Caco-2 (cell line): Measurements from ENCODE around the gene FOXP1. TPM values are rescaled to one million over a fixed set of nuclear protein-coding genes. Genes with fewer than 3 reads are reported as not detected.

Experiments used
- BruUV-seq: library from RNA; stranded (reverse); fragments of 400-500 nt; replicated peaks from 2 replicates; lab custom pipeline; 2021; lab: Mats Ljungman, UMichigan
- CTCF ChIA-PET: fragments of 300-600 bp; sonication (Branson Sonifier 250); formaldehyde crosslinking; loops from one replicate; lab custom pipeline; 2022; ENCODE audit warnings: antibody characterized with exemption; lab: Charles Lee
- POLR2A ChIA-PET: fragments of 300-600 bp; sonication (Branson Sonifier 250); formaldehyde crosslinking; loops from one replicate; lab custom pipeline; 2022; ENCODE audit warnings: antibody characterized with exemption; lab: Charles Lee
- DNase-seq, 2 experiments: peaks; one replicate each; pipeline versions ENCODE4 v3.0.0 to v3.0.0-alpha.2; 2020 to 2022
- H3K27me3 ChIP-seq: replicated peaks from 2 replicates; pipeline ENCODE4 v1.6.0; 2011; ENCODE audit warnings: low read length; ENCODE audit not compliant: control insufficient read depth, insufficient read depth
- H3K36me3 ChIP-seq: 2 replicates; pipeline ENCODE4 v1.5.1; 2011; ENCODE audit warnings: low read length; ENCODE audit not compliant: control insufficient read depth, insufficient read depth
- H3K4me1 ChIP-seq: fragments of 250-450 bp; sonication (Bioruptor Pico); 2 replicates; pipeline ENCODE4 v1.5.1; 2020; ENCODE audit warnings: mild to moderate bottlenecking
- H3K4me3 ChIP-seq: 2 replicates; pipeline ENCODE4 v1.5.1; 2011; ENCODE audit warnings: low read depth, mild to moderate bottlenecking, control low read depth, low read length
- H3K9me3 ChIP-seq: fragments of 250-450 bp; sonication (Bioruptor Pico); 2 replicates; pipeline ENCODE4 v1.5.1; 2020; ENCODE audit warnings: mild to moderate bottlenecking, moderate library complexity
- H3K27ac Mint-ChIP-seq: one replicate; pipeline ENCODE4 v1.8.0; 2022; ENCODE audit warnings: mixed read lengths; ENCODE audit not compliant: unreplicated experiment
- H3K27me3 Mint-ChIP-seq: one replicate; pipeline ENCODE4 v1.8.0; 2022; ENCODE audit warnings: mixed read lengths; ENCODE audit not compliant: insufficient read depth, unreplicated experiment
- H3K36me3 Mint-ChIP-seq: one replicate; pipeline ENCODE4 v1.8.0; 2022; ENCODE audit warnings: mild to moderate bottlenecking, mixed read lengths; ENCODE audit not compliant: insufficient read depth, unreplicated experiment
- H3K4me1 Mint-ChIP-seq: one replicate; pipeline ENCODE4 v1.8.0; 2022; ENCODE audit warnings: low read depth, mixed read lengths; ENCODE audit not compliant: unreplicated experiment
- H3K4me3 Mint-ChIP-seq: one replicate; pipeline ENCODE4 v1.8.0; 2022; ENCODE audit warnings: mild to moderate bottlenecking, moderate library complexity, mixed read lengths; ENCODE audit not compliant: unreplicated experiment
- H3K9me3 Mint-ChIP-seq: one replicate; pipeline ENCODE4 v1.8.0; 2022; ENCODE audit warnings: mixed read lengths; ENCODE audit not compliant: unreplicated experiment
- intact Hi-C: fragments of 100-400 bp; cut with micrococcal nuclease; formaldehyde crosslinking; loops from one replicate; pipeline ENCODE4 v1.10.0; 2022; ENCODE audit not compliant: unreplicated experiment
- total RNA-seq: library from RNA; stranded (reverse); gene quantifications from 2 replicates; pipeline ENCODE4 v1.2.3, GENCODE V29; 2022
- TF ChIP-seq, protein P1 (sequence below), 2 experiments: fragments of 200-600 bp in 1 of 2; IDR thresholded peaks; 1 replicate in 1 of 2; 2 replicates in 1 of 2; pipeline versions ENCODE4 v1.5.1 to v1.8.0; 2011 to 2022; ENCODE audit warnings: antibody characterized with exemption in 1 of 2, control low read depth in 1 of 2, inconsistent platforms in 1 of 2, low read depth in 1 of 2, low read length in 1 of 2, mild to moderate bottlenecking in 1 of 2, moderate library complexity in 1 of 2; ENCODE audit not compliant: insufficient read depth in 1 of 2, severe bottlenecking in 1 of 2, unreplicated experiment in 1 of 2

The FOXP1 gene
- total RNA-seq, 1 experiment from 2014 or later, result 131 TPM

DNA sequence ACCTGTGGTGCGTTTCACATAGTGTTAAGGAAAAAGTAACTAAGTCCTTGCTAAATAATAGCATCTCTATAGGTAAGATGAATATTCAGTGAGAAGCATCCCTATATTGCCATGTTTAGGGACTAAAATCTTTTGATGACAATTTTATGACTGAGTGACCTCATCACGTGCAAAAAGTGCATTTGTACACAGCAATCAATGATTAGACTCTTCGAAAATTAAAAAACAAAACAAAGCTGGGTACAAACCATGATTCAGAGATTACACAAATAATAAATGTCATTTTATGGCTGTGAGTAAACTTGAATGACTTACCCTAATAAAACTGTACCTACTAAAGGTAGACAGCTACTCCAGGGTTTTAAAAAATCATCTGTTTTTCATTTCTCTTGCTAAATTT, 505.3 kb downstream of the FOXP1 start:
- no peak overlapping the region for H3K27ac Mint-ChIP-seq
- intact Hi-C loops, result no loop called here
- H3K4me1 Mint-ChIP-seq, result peaks cover 33% of the 10 kb centered on the region
- CTCF ChIA-PET, result no interaction called here
- no peak overlapping the region for H3K4me3 ChIP-seq
- TF ChIP-seq, protein P1, sequence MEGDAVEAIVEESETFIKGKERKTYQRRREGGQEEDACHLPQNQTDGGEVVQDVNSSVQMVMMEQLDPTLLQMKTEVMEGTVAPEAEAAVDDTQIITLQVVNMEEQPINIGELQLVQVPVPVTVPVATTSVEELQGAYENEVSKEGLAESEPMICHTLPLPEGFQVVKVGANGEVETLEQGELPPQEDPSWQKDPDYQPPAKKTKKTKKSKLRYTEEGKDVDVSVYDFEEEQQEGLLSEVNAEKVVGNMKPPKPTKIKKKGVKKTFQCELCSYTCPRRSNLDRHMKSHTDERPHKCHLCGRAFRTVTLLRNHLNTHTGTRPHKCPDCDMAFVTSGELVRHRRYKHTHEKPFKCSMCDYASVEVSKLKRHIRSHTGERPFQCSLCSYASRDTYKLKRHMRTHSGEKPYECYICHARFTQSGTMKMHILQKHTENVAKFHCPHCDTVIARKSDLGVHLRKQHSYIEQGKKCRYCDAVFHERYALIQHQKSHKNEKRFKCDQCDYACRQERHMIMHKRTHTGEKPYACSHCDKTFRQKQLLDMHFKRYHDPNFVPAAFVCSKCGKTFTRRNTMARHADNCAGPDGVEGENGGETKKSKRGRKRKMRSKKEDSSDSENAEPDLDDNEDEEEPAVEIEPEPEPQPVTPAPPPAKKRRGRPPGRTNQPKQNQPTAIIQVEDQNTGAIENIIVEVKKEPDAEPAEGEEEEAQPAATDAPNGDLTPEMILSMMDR (IDR thresholded peaks at IDR 0.05; ENCODE audit: insufficient read depth in 1 of 2, low read depth in 1 of 2, low read length in 1 of 2, severe bottlenecking in 1 of 2, unreplicated experiment in 1 of 2), result no peak
- H3K9me3 Mint-ChIP-seq, result no peaks in the 10 kb centered on the region
- no TSS peak for BruUV-seq
- H3K4me1 ChIP-seq, result peaks cover 8% of the 10 kb centered on the region
- DNase-seq, result no peak
- no peaks in the 10 kb centered on the region for H3K36me3 ChIP-seq
- H3K36me3 Mint-ChIP-seq, result peaks cover 20% of the 10 kb centered on the region
- no peaks in the 10 kb centered on the region for H3K9me3 ChIP-seq
- POLR2A ChIA-PET, result no interaction called here
- no peaks in the 10 kb centered on the region for H3K27me3 Mint-ChIP-seq
- H3K4me3 Mint-ChIP-seq, result no peak overlapping the region
- H3K27me3 ChIP-seq, result no peaks in the 10 kb centered on the region

DNA sequence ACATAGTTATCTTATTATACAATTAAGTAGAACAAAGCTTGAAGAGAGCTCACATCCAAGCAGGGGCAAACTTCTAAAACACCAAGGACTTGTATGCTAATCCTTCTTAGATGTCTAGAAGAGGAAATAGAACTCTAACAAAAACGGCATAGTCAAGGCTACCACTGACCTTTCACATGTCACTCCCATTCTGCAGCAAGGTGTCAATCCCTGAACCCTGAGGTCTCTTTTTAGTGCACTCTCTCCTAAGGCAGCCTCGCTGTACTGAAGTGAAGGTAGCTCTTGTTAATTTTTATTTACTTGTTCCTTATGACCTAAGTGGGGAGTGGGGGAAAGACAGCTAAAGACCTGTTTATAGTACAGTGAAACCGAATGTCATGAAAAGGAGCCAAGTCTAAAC, 506.5 kb downstream of the FOXP1 start:
- DNase-seq, result no peak
- no peaks in the 10 kb centered on the region for H3K27me3 ChIP-seq
- no peaks in the 10 kb centered on the region for H3K27me3 Mint-ChIP-seq
- H3K9me3 ChIP-seq, result no peaks in the 10 kb centered on the region
- TF ChIP-seq, protein P1 (IDR thresholded peaks at IDR 0.05; ENCODE audit: insufficient read depth in 1 of 2, low read depth in 1 of 2, low read length in 1 of 2, severe bottlenecking in 1 of 2, unreplicated experiment in 1 of 2), result no peak
- peaks cover 36% of the 10 kb centered on the region for H3K4me1 Mint-ChIP-seq
- ChIA-PET CTCF (no interaction called here), POLR2A (no interaction called here)
- no TSS peak for BruUV-seq
- no peak overlapping the region for H3K4me3 Mint-ChIP-seq
- H3K4me3 ChIP-seq, result no peak overlapping the region
- intact Hi-C loops, result no loop called here
- H3K4me1 ChIP-seq, result peaks cover 19% of the 10 kb centered on the region
- no peak overlapping the region for H3K27ac Mint-ChIP-seq
- no peaks in the 10 kb centered on the region for H3K9me3 Mint-ChIP-seq
- H3K36me3 ChIP-seq, result no peaks in the 10 kb centered on the region
- H3K36me3 Mint-ChIP-seq, result peaks cover 15% of the 10 kb centered on the region

DNA sequence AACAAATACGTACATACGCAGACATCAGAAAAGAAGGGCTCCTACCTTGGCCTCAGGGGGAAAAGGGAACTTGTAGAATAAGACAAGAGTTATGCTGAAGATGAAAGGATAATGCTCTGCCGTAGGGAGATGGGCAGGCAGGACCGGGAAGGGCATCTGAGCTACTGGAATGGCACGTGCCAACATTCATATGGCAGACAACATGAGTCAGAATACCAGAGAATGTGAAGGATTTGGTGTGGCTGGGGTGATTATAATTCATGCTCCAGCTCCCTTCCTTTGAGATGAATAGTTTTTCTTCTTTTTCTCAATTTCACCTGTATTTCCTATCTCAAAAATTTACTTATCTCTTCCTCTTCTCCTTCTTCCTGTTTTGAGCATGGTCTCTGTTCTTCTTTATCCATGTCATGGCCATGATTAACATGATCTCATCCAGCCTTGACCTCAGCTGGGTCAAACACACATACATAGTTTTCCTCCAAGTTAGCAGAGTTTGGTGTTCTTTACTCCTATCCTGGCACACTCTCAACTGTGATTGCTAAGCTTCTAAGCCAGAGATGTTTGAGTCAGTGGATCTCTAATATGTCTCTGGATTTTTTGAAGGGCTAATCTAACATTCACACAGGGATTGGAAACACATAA, 507.0 kb downstream of the FOXP1 start:
- Histone ChIP-seq H3K4me3 (no peak overlapping the region), H3K4me1 (peaks cover 24% of the 10 kb centered on the region), H3K9me3 (no peaks in the 10 kb centered on the region), H3K36me3 (no peaks in the 10 kb centered on the region), H3K27me3 (no peaks in the 10 kb centered on the region)
- CTCF ChIA-PET, result no interaction called here
- H3K4me1 Mint-ChIP-seq, result peaks cover 37% of the 10 kb centered on the region
- H3K27me3 Mint-ChIP-seq, result no peaks in the 10 kb centered on the region
- no peak overlapping the region for H3K4me3 Mint-ChIP-seq
- POLR2A ChIA-PET, result no interaction called here
- H3K9me3 Mint-ChIP-seq, result no peaks in the 10 kb centered on the region
- H3K36me3 Mint-ChIP-seq, result peaks cover 15% of the 10 kb centered on the region
- no peak for DNase-seq
- TF ChIP-seq, protein P1 (IDR thresholded peaks at IDR 0.05; ENCODE audit: insufficient read depth in 1 of 2, low read depth in 1 of 2, low read length in 1 of 2, severe bottlenecking in 1 of 2, unreplicated experiment in 1 of 2), result no peak
- intact Hi-C loops, result no loop called here
- H3K27ac Mint-ChIP-seq, result no peak overlapping the region
- no TSS peak for BruUV-seq
